GM12878 (cell line): ENCODE data around the gene SYCP3. TPM values are rescaled to one million over a fixed set of nuclear protein-coding genes. Genes with fewer than 3 reads are reported as not detected.

Source experiments
- ATAC-seq: fragments of 200-7000 bp; cut with Tn5 transposase; 3 replicates; pipeline ENCODE4 v1.9.1; 2020; ENCODE audit warnings: mild to moderate bottlenecking, moderate library complexity
- BruUV-seq: library from RNA; stranded (reverse); fragments of 400-500 nt; replicated peaks from 2 replicates; lab custom pipeline; 2021; lab: Mats Ljungman, UMichigan
- CTCF ChIA-PET: fragments of 300-600 bp; sonication (Branson Sonifier 250); formaldehyde crosslinking; extraction: SDS; loops from one replicate; lab custom pipeline; 2021; ENCODE audit warnings: inconsistent platforms; lab: Yijun Ruan, JAX
- POLR2A ChIA-PET: fragments of 350-600 bp; formaldehyde crosslinking; extraction: SDS; loops from one replicate; lab custom pipeline; 2021; ENCODE audit warnings: inconsistent platforms; lab: Charles Lee
- RAD21 ChIA-PET: fragments of 300-600 bp; sonication (Branson Sonifier 250); formaldehyde crosslinking; loops from one replicate; lab custom pipeline; 2023; ENCODE audit warnings: antibody characterized with exemption; ENCODE audit not compliant: unreplicated experiment; lab: Charles Lee
- SMC1A ChIA-PET: fragments of 300-600 bp; sonication (Branson Sonifier 250); formaldehyde crosslinking; loops from one replicate; lab custom pipeline; 2023; ENCODE audit not compliant: unreplicated experiment, uncharacterized antibody; lab: Charles Lee
- DNase-seq: peaks from one replicate; pipeline ENCODE4 v3.0.0-alpha.2; 2011; ENCODE audit warnings: low read depth, low spot score
- FAIRE-seq: peaks from 3 replicates; lab custom pipeline; 2011; peaks lifted over from hg19 to GRCh38; lab: Jason Lieb, UNC
- H2AFZ ChIP-seq: 2 replicates; pipeline ENCODE4 v1.6.0; 2011; ENCODE audit warnings: low read depth, low read length, control low read depth; ENCODE audit not compliant: control insufficient read depth
- H3K27ac ChIP-seq: 2 replicates; pipeline ENCODE4 v1.5.1; 2011; ENCODE audit warnings: control low read depth; ENCODE audit not compliant: control insufficient read depth, insufficient read depth
- H3K27me3 ChIP-seq, 2 experiments: replicated peaks in 1 of 2; 2 replicates each; pipeline versions ENCODE4 v1.6.0 to v1.6.1; 2011; ENCODE audit warnings: low read length in 1 of 2; ENCODE audit not compliant: control insufficient read depth in 2 of 2, insufficient read depth in 2 of 2
- H3K36me3 ChIP-seq, 2 experiments: 2 replicates each; pipeline ENCODE4 v1.5.1; 2011; ENCODE audit warnings: low read length in 1 of 2; ENCODE audit not compliant: control insufficient read depth in 2 of 2, insufficient read depth in 2 of 2
- H3K4me1 ChIP-seq: 2 replicates; pipeline ENCODE4 v1.6.1; 2011; ENCODE audit warnings: mild to moderate bottlenecking, low read length, moderate library complexity, mixed read lengths; ENCODE audit not compliant: control insufficient read depth, insufficient read depth
- H3K4me2 ChIP-seq: 2 replicates; pipeline ENCODE4 v1.6.0; 2011; ENCODE audit warnings: control low read depth; ENCODE audit not compliant: control insufficient read depth, insufficient read depth
- H3K4me3 ChIP-seq: fragments of 200-600 bp; sonication (generic); 2 replicates; pipeline ENCODE4 v1.5.1; 2016
- H3K79me2 ChIP-seq: 2 replicates; pipeline ENCODE4 v1.6.0; 2011; ENCODE audit warnings: low read length; ENCODE audit not compliant: control insufficient read depth, insufficient read depth
- H3K9ac ChIP-seq: 2 replicates; pipeline ENCODE4 v1.8.0; 2011; ENCODE audit warnings: low read length, control low read depth, mixed read lengths; ENCODE audit not compliant: control insufficient read depth, insufficient read depth
- H3K9me3 ChIP-seq: replicated peaks from 3 replicates; pipeline ENCODE4 v1.5.1; 2011; ENCODE audit warnings: mild to moderate bottlenecking, low read length; ENCODE audit not compliant: control insufficient read depth, insufficient read depth
- H4K20me1 ChIP-seq: 2 replicates; pipeline ENCODE4 v1.6.0; 2011; ENCODE audit not compliant: control insufficient read depth, insufficient read depth
- CBFB ChIP-seq: IDR thresholded peaks from 2 replicates; pipeline ENCODE4 v1.6.1; 2016; ENCODE audit warnings: antibody characterized with exemption, low read depth
- CBX3 ChIP-seq: fragments of 200-600 bp; sonication (generic); IDR thresholded peaks from 2 replicates; pipeline ENCODE4 v1.6.1; 2016; ENCODE audit warnings: low read depth, borderline replicate concordance
- CHD1 ChIP-seq: IDR thresholded peaks from 2 replicates; pipeline ENCODE4 v1.6.1; 2012; ENCODE audit warnings: low read depth, low read length, improper control_type of control experiment
- CHD4 ChIP-seq: fragments of 200-600 bp; sonication (generic); IDR thresholded peaks from 2 replicates; pipeline ENCODE4 v1.6.1; 2016; ENCODE audit warnings: mild to moderate bottlenecking
- ESRRA ChIP-seq: IDR thresholded peaks from 2 replicates; pipeline ENCODE4 v1.6.1; 2012; ENCODE audit warnings: mild to moderate bottlenecking, low read length, improper control_type of control experiment
- FOS ChIP-seq: IDR thresholded peaks from 3 replicates; pipeline ENCODE4 v1.6.1; 2011; ENCODE audit warnings: borderline replicate concordance; ENCODE audit not compliant: insufficient read length; ENCODE audit errors: extremely low read depth
- GABPA ChIP-seq: IDR thresholded peaks from 2 replicates; pipeline ENCODE4 v1.6.1; 2014; ENCODE audit warnings: antibody characterized with exemption, low read depth, mild to moderate bottlenecking, inconsistent platforms
- HDAC2 ChIP-seq: fragments of 200-600 bp; sonication (generic); IDR thresholded peaks from 2 replicates; pipeline ENCODE4 v1.6.1; 2017
- LARP7 ChIP-seq: fragments of 450-650 bp; IDR thresholded peaks from 2 replicates; pipeline ENCODE4 v1.6.1; 2017; ENCODE audit warnings: mild to moderate bottlenecking
- NRF1 ChIP-seq: conservative IDR thresholded peaks from 2 replicates; pipeline ENCODE4 v1.6.1; 2011; ENCODE audit warnings: mild to moderate bottlenecking, low read depth, low read length, improper control_type of control experiment
- SMAD5 ChIP-seq: IDR thresholded peaks from 2 replicates; pipeline ENCODE4 v1.6.1; 2016; ENCODE audit warnings: antibody characterized with exemption, low read depth
- SREBF1 ChIP-seq: IDR thresholded peaks from 2 replicates; pipeline ENCODE4 v1.6.1; 2012; ENCODE audit warnings: mild to moderate bottlenecking, low read length
- SREBF2 ChIP-seq: IDR thresholded peaks from 2 replicates; pipeline ENCODE4 v1.6.1; 2012; ENCODE audit warnings: mild to moderate bottlenecking, low read length
- TCF12 ChIP-seq: IDR thresholded peaks from 2 replicates; pipeline ENCODE4 v1.6.1; 2011; ENCODE audit warnings: low read depth, mild to moderate bottlenecking, low read length
- ZNF24 ChIP-seq: fragments of 450-650 bp; IDR thresholded peaks from 2 replicates; pipeline ENCODE4 v1.6.1; 2017; ENCODE audit warnings: antibody characterized with exemption, mild to moderate bottlenecking
- in situ Hi-C: fragments of 300-500 bp; cut with MboI; formaldehyde crosslinking; loops from 9 replicates; pipeline ENCODE4 v1.14.3; 2018; ENCODE audit warnings: mixed read lengths
- intact Hi-C: fragments of 100-400 bp; cut with micrococcal nuclease; formaldehyde crosslinking; loops from one replicate; pipeline ENCODE4 v1.14.2; 2022; ENCODE audit not compliant: unreplicated experiment
- polyA plus RNA-seq, 11 experiments: library from polyadenylated mRNA; depleted of rRNA in 4 of 11; unstranded in 6 of 11; stranded (reverse) in 5 of 11; fragments of >200 nt; fragmentation: Nextera tagmentation in 4 of 11; fragmentation: Illumina TruSeq in 1 of 11; extraction: Ambion mirVana in 4 of 11; extraction: Trizol in 1 of 11; gene quantifications; 1 replicate in 1 of 11; 2 replicates in 10 of 11; pipeline versions ENCODE4 v1.2.1 to v1.2.3, GENCODE V29; 2011 to 2016; ENCODE audit warnings: inconsistent platforms in 2 of 11, missing spikeins in 2 of 11, low read depth in 1 of 11
- total RNA-seq, 4 experiments: library from RNA; depleted of rRNA in 3 of 4; stranded (reverse); fragments of >200 nt in 3 of 4; fragmentation: Illumina TruSeq in 1 of 4; extraction: Trizol in 1 of 4; gene quantifications; 2 replicates each; pipeline versions ENCODE4 v1.2.1 to v1.2.3, GENCODE V29; 2013 to 2021
- TF ChIP-seq, protein P1 (sequence below): fragments of 450-650 bp; IDR thresholded peaks from 2 replicates; pipeline ENCODE4 v1.6.1; 2017; ENCODE audit warnings: antibody characterized with exemption, mild to moderate bottlenecking, moderate library complexity
- TF ChIP-seq, protein P2 (sequence below): fragments of 450-650 bp; IDR thresholded peaks from 2 replicates; pipeline ENCODE4 v1.6.1; 2017; ENCODE audit warnings: low read depth, mild to moderate bottlenecking, moderate library complexity
- TF ChIP-seq, protein P3 (sequence below): fragments of 450-650 bp; formaldehyde crosslinking; IDR thresholded peaks from 2 replicates; pipeline ENCODE4 v1.5.0; 2022; ENCODE audit warnings: mild to moderate bottlenecking, missing genetic modification characterization
- TF ChIP-seq, protein P4 (sequence below): IDR thresholded peaks from 2 replicates; pipeline ENCODE4 v1.6.1; 2011; ENCODE audit warnings: mild to moderate bottlenecking, low read depth, low read length, moderate library complexity; ENCODE audit not compliant: insufficient replicate concordance

The SYCP3 gene
- total and polyA plus RNA-seq, 10 of the 15 experiments (the other 5 are each of a cell fraction or from before 2014, with no cell fraction given) = 0.08 to 0.58 (median 0.21) TPM

GRCh38 chr12:101680647-101681046 is 58.6 kb downstream of the SYCP3 start:
- ChIA-PET CTCF (no interaction called here), RAD21 (no interaction called here)
- intact Hi-C loops = no loop called here
- TF ChIP-seq CHD1 (no peak), HDAC2 (no peak), SREBF2 (no peak), TCF12 (no peak), LARP7 (no peak), ESRRA (no peak), GABPA (no peak), CBFB (no peak), CBX3 (no peak), ZNF24 (no peak), SMAD5 (no peak), SREBF1 (no peak), NRF1 (no peak), CHD4 (no peak), FOS (no peak)
- TF ChIP-seq, protein P1, sequence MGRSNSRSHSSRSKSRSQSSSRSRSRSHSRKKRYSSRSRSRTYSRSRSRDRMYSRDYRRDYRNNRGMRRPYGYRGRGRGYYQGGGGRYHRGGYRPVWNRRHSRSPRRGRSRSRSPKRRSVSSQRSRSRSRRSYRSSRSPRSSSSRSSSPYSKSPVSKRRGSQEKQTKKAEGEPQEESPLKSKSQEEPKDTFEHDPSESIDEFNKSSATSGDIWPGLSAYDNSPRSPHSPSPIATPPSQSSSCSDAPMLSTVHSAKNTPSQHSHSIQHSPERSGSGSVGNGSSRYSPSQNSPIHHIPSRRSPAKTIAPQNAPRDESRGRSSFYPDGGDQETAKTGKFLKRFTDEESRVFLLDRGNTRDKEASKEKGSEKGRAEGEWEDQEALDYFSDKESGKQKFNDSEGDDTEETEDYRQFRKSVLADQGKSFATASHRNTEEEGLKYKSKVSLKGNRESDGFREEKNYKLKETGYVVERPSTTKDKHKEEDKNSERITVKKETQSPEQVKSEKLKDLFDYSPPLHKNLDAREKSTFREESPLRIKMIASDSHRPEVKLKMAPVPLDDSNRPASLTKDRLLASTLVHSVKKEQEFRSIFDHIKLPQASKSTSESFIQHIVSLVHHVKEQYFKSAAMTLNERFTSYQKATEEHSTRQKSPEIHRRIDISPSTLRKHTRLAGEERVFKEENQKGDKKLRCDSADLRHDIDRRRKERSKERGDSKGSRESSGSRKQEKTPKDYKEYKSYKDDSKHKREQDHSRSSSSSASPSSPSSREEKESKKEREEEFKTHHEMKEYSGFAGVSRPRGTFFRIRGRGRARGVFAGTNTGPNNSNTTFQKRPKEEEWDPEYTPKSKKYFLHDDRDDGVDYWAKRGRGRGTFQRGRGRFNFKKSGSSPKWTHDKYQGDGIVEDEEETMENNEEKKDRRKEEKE = no peak
- TF ChIP-seq, protein P2, sequence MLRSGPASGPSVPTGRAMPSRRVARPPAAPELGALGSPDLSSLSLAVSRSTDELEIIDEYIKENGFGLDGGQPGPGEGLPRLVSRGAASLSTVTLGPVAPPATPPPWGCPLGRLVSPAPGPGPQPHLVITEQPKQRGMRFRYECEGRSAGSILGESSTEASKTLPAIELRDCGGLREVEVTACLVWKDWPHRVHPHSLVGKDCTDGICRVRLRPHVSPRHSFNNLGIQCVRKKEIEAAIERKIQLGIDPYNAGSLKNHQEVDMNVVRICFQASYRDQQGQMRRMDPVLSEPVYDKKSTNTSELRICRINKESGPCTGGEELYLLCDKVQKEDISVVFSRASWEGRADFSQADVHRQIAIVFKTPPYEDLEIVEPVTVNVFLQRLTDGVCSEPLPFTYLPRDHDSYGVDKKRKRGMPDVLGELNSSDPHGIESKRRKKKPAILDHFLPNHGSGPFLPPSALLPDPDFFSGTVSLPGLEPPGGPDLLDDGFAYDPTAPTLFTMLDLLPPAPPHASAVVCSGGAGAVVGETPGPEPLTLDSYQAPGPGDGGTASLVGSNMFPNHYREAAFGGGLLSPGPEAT = no peak
- TF ChIP-seq, protein P3, sequence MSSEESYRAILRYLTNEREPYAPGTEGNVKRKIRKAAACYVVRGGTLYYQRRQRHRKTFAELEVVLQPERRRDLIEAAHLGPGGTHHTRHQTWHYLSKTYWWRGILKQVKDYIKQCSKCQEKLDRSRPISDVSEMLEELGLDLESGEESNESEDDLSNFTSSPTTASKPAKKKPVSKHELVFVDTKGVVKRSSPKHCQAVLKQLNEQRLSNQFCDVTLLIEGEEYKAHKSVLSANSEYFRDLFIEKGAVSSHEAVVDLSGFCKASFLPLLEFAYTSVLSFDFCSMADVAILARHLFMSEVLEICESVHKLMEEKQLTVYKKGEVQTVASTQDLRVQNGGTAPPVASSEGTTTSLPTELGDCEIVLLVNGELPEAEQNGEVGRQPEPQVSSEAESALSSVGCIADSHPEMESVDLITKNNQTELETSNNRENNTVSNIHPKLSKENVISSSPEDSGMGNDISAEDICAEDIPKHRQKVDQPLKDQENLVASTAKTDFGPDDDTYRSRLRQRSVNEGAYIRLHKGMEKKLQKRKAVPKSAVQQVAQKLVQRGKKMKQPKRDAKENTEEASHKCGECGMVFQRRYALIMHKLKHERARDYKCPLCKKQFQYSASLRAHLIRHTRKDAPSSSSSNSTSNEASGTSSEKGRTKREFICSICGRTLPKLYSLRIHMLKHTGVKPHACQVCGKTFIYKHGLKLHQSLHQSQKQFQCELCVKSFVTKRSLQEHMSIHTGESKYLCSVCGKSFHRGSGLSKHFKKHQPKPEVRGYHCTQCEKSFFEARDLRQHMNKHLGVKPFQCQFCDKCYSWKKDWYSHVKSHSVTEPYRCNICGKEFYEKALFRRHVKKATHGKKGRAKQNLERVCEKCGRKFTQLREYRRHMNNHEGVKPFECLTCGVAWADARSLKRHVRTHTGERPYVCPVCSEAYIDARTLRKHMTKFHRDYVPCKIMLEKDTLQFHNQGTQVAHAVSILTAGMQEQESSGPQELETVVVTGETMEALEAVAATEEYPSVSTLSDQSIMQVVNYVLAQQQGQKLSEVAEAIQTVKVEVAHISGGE (CRISPR knock-in tag) = no peak
- TF ChIP-seq, protein P4, sequence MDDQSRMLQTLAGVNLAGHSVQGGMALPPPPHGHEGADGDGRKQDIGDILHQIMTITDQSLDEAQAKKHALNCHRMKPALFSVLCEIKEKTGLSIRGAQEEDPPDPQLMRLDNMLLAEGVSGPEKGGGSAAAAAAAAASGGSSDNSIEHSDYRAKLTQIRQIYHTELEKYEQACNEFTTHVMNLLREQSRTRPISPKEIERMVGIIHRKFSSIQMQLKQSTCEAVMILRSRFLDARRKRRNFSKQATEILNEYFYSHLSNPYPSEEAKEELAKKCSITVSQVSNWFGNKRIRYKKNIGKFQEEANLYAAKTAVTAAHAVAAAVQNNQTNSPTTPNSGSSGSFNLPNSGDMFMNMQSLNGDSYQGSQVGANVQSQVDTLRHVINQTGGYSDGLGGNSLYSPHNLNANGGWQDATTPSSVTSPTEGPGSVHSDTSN = no peak

More at GRCh38 chr12:101680647-101681046, 58.6 kb downstream of the SYCP3 start:
- ATAC-seq = no peak
- FAIRE-seq = no peak
- no peak for DNase-seq
- Histone ChIP-seq H3K4me3 (no peak overlapping the region), H3K27ac (no peak overlapping the region), H2AFZ (no peak overlapping the region), H4K20me1 (no peaks in the 10 kb centered on the region), H3K4me2 (no peak overlapping the region), H3K9ac (no peak overlapping the region), H3K79me2 (no peaks in the 10 kb centered on the region), H3K27me3 (no peaks in the 10 kb centered on the region; a peak in 1 of 4 replicates), H3K4me1 (no peaks in the 10 kb centered on the region), H3K9me3 (no peaks in the 10 kb centered on the region), H3K36me3 (no peaks in the 10 kb centered on the region)
- SMC1A ChIA-PET = no interaction called here
- in situ Hi-C loops = no loop called here
- BruUV-seq = no TSS peak
- POLR2A ChIA-PET = no interaction called here
